BJ (cell line): ENCODE results near the gene DAP3. TPM values are rescaled to one million over a fixed set of nuclear protein-coding genes. Genes with fewer than 3 reads are reported as not detected.

Experiments used
- CTCF ChIA-PET: fragments of 350-600 bp; formaldehyde crosslinking; extraction: SDS; loops from one replicate; lab custom pipeline; 2021; ENCODE audit warnings: antibody characterized with exemption, inconsistent platforms; lab: Yijun Ruan, JAX
- POLR2A ChIA-PET: fragments of 300-600 bp; sonication (Branson Sonifier 250); formaldehyde crosslinking; extraction: SDS; loops from one replicate; lab custom pipeline; 2021; ENCODE audit warnings: antibody characterized with exemption; lab: Charles Lee
- DNase-seq: peaks from one replicate; pipeline ENCODE4 v3.0.0-alpha.2; 2011; ENCODE audit warnings: low read depth
- H3K27me3 ChIP-seq: 2 replicates; pipeline ENCODE4 v1.6.0; 2011; ENCODE audit warnings: low read length; ENCODE audit not compliant: control insufficient read depth, insufficient read depth
- H3K36me3 ChIP-seq: 2 replicates; pipeline ENCODE4 v1.5.1; 2011; ENCODE audit warnings: low read length; ENCODE audit not compliant: control insufficient read depth, insufficient read depth
- H3K4me3 ChIP-seq: 2 replicates; pipeline ENCODE4 v1.5.1; 2011; ENCODE audit warnings: low read depth, mild to moderate bottlenecking, control low read depth, low read length
- CTCF ChIP-seq: IDR thresholded peaks from 2 replicates; pipeline ENCODE4 v1.5.1; 2011; ENCODE audit warnings: low read depth, mild to moderate bottlenecking, control low read depth, inconsistent platforms, low read length, moderate library complexity; ENCODE audit not compliant: insufficient read depth
- polyA plus RNA-seq: library from polyadenylated mRNA; depleted of rRNA; stranded (reverse); fragments of >200 nt; gene quantifications from 2 replicates; pipeline ENCODE4 v1.2.3, GENCODE V29; 2011

Gene DAP3
- polyA plus RNA-seq, 1 experiment: 142 TPM

- H3K4me3 ChIP-seq: no peak overlapping the region
- no peak for DNase-seq
- H3K27me3 ChIP-seq: no peaks in the 10 kb centered on the region
- ChIA-PET POLR2A (no interaction called here), CTCF (interaction anchor here (3.5 kb wide), 1 partner anchor 396 kb away, joined by 22 read pairs; no protein-coding TSS in a partner anchor)
- no peaks in the 10 kb centered on the region; the same call in 1 of the 2 replicates for H3K36me3 ChIP-seq
- no peak for TF ChIP-seq CTCF
Measured at GRCh38 chr1:155646307-155646706, 42.6 kb upstream of the DAP3 start.

GRCh38 chr1:155648207-155649147 is 40.4 kb upstream of the DAP3 start:
- POLR2A ChIA-PET: no interaction called here
- peak; percentile 65 for TF ChIP-seq CTCF
- Histone ChIP-seq H3K4me3 (peak overlapping the region; percentile 33), H3K36me3 (no peaks in the 10 kb centered on the region), H3K27me3 (no peaks in the 10 kb centered on the region)
- CTCF ChIA-PET: interaction anchor here (0.8 to 3.5 kb wide), 7 partner anchors 50 to 444 kb away, joined by 3 to 22 read pairs (median 5); partner anchors contain the start of gene MTX1
- DNase-seq: peak; percentile 49

- Histone ChIP-seq H3K4me3 (no peak overlapping the region), H3K27me3 (no peaks in the 10 kb centered on the region), H3K36me3 (no peaks in the 10 kb centered on the region)
- DNase-seq: no peak
- TF ChIP-seq CTCF: no peak
- ChIA-PET POLR2A (no interaction called here), CTCF (no interaction called here)
Measured at GRCh38 chr1:155649676-155650075, 39.2 kb upstream of the DAP3 start.

GRCh38 chr1:155650231-155650757 is 38.6 kb upstream of the DAP3 start:
- no peaks in the 10 kb centered on the region for H3K36me3 ChIP-seq
- H3K4me3 ChIP-seq: no peak overlapping the region
- H3K27me3 ChIP-seq: no peaks in the 10 kb centered on the region
- no peak for DNase-seq
- CTCF ChIA-PET: no interaction called here
- no peak for TF ChIP-seq CTCF
- POLR2A ChIA-PET: no interaction called here
